Caco-2 (cell line): ENCODE data around the gene TRIM39. TPM values are rescaled to one million over a fixed set of nuclear protein-coding genes. Genes with fewer than 3 reads are reported as not detected.

Experiments used
- BruUV-seq: library from RNA; stranded (reverse); fragments of 400-500 nt; replicated peaks from 2 replicates; lab custom pipeline; 2021; lab: Mats Ljungman, UMichigan
- CTCF ChIA-PET: fragments of 300-600 bp; sonication (Branson Sonifier 250); formaldehyde crosslinking; loops from one replicate; lab custom pipeline; 2022; ENCODE audit warnings: antibody characterized with exemption; lab: Charles Lee
- POLR2A ChIA-PET: fragments of 300-600 bp; sonication (Branson Sonifier 250); formaldehyde crosslinking; loops from one replicate; lab custom pipeline; 2022; ENCODE audit warnings: antibody characterized with exemption; lab: Charles Lee
- DNase-seq, 2 experiments: peaks; one replicate each; pipeline versions ENCODE4 v3.0.0 to v3.0.0-alpha.2; 2020 to 2022
- H3K27me3 ChIP-seq: replicated peaks from 2 replicates; pipeline ENCODE4 v1.6.0; 2011; ENCODE audit warnings: low read length; ENCODE audit not compliant: control insufficient read depth, insufficient read depth
- H3K36me3 ChIP-seq: 2 replicates; pipeline ENCODE4 v1.5.1; 2011; ENCODE audit warnings: low read length; ENCODE audit not compliant: control insufficient read depth, insufficient read depth
- H3K4me1 ChIP-seq: fragments of 250-450 bp; sonication (Bioruptor Pico); 2 replicates; pipeline ENCODE4 v1.5.1; 2020; ENCODE audit warnings: mild to moderate bottlenecking
- H3K4me3 ChIP-seq: 2 replicates; pipeline ENCODE4 v1.5.1; 2011; ENCODE audit warnings: low read depth, mild to moderate bottlenecking, control low read depth, low read length
- H3K9me3 ChIP-seq: fragments of 250-450 bp; sonication (Bioruptor Pico); 2 replicates; pipeline ENCODE4 v1.5.1; 2020; ENCODE audit warnings: mild to moderate bottlenecking, moderate library complexity
- H3K27ac Mint-ChIP-seq: one replicate; pipeline ENCODE4 v1.8.0; 2022; ENCODE audit warnings: mixed read lengths; ENCODE audit not compliant: unreplicated experiment
- H3K27me3 Mint-ChIP-seq: one replicate; pipeline ENCODE4 v1.8.0; 2022; ENCODE audit warnings: mixed read lengths; ENCODE audit not compliant: insufficient read depth, unreplicated experiment
- H3K36me3 Mint-ChIP-seq: one replicate; pipeline ENCODE4 v1.8.0; 2022; ENCODE audit warnings: mild to moderate bottlenecking, mixed read lengths; ENCODE audit not compliant: insufficient read depth, unreplicated experiment
- H3K4me1 Mint-ChIP-seq: one replicate; pipeline ENCODE4 v1.8.0; 2022; ENCODE audit warnings: low read depth, mixed read lengths; ENCODE audit not compliant: unreplicated experiment
- H3K4me3 Mint-ChIP-seq: one replicate; pipeline ENCODE4 v1.8.0; 2022; ENCODE audit warnings: mild to moderate bottlenecking, moderate library complexity, mixed read lengths; ENCODE audit not compliant: unreplicated experiment
- H3K9me3 Mint-ChIP-seq: one replicate; pipeline ENCODE4 v1.8.0; 2022; ENCODE audit warnings: mixed read lengths; ENCODE audit not compliant: unreplicated experiment
- intact Hi-C: fragments of 100-400 bp; cut with micrococcal nuclease; formaldehyde crosslinking; loops from one replicate; pipeline ENCODE4 v1.10.0; 2022; ENCODE audit not compliant: unreplicated experiment
- total RNA-seq: library from RNA; stranded (reverse); gene quantifications from 2 replicates; pipeline ENCODE4 v1.2.3, GENCODE V29; 2022
- TF ChIP-seq, protein P1 (sequence below), 2 experiments: fragments of 200-600 bp in 1 of 2; IDR thresholded peaks; 1 replicate in 1 of 2; 2 replicates in 1 of 2; pipeline versions ENCODE4 v1.5.1 to v1.8.0; 2011 to 2022; ENCODE audit warnings: antibody characterized with exemption in 1 of 2, control low read depth in 1 of 2, inconsistent platforms in 1 of 2, low read depth in 1 of 2, low read length in 1 of 2, mild to moderate bottlenecking in 1 of 2, moderate library complexity in 1 of 2; ENCODE audit not compliant: insufficient read depth in 1 of 2, severe bottlenecking in 1 of 2, unreplicated experiment in 1 of 2

The TRIM39 gene
- total RNA-seq, 1 experiment from 2014 or later: 14.5 TPM

DNA sequence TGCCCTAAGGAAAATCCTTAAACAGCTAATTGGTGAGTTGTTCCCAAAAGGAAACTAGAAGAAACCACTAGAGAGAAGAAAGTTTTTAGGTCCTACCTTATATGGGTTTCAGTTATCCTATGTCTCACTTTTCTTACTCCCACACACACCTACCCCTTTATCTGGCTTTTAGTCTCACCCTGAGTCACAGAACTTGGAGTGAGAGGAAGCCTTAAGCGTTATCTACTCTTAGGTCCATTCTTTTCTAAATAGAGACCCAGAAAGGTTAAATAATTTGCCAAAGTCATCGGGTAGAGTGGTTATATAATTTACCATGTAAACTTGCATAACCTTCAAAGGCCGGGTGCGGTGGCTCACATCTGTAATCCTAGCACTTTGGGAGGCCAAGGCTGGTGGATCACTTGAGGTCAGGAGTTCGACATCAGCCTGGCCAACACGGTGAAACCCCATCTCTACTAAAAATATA lies 13.9 kb downstream of the TRIM39 start:
- Histone ChIP-seq H3K4me1 (no peaks in the 10 kb centered on the region), H3K36me3 (no peaks in the 10 kb centered on the region), H3K9me3 (no peaks in the 10 kb centered on the region), H3K27me3 (no peaks in the 10 kb centered on the region), H3K4me3 (no peak overlapping the region)
- TF ChIP-seq, protein P1, sequence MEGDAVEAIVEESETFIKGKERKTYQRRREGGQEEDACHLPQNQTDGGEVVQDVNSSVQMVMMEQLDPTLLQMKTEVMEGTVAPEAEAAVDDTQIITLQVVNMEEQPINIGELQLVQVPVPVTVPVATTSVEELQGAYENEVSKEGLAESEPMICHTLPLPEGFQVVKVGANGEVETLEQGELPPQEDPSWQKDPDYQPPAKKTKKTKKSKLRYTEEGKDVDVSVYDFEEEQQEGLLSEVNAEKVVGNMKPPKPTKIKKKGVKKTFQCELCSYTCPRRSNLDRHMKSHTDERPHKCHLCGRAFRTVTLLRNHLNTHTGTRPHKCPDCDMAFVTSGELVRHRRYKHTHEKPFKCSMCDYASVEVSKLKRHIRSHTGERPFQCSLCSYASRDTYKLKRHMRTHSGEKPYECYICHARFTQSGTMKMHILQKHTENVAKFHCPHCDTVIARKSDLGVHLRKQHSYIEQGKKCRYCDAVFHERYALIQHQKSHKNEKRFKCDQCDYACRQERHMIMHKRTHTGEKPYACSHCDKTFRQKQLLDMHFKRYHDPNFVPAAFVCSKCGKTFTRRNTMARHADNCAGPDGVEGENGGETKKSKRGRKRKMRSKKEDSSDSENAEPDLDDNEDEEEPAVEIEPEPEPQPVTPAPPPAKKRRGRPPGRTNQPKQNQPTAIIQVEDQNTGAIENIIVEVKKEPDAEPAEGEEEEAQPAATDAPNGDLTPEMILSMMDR (IDR thresholded peaks at IDR 0.05; ENCODE audit: insufficient read depth in 1 of 2, low read depth in 1 of 2, low read length in 1 of 2, severe bottlenecking in 1 of 2, unreplicated experiment in 1 of 2): no peak
- Mint-ChIP-seq H3K9me3 (no peaks in the 10 kb centered on the region), H3K36me3 (peaks cover 12% of the 10 kb centered on the region), H3K4me1 (peaks cover 1% of the 10 kb centered on the region), H3K27me3 (no peaks in the 10 kb centered on the region), H3K4me3 (no peak overlapping the region), H3K27ac (no peak overlapping the region)
- no TSS peak for BruUV-seq
- POLR2A ChIA-PET: no interaction called here
- CTCF ChIA-PET: no interaction called here
- intact Hi-C loops: no loop called here
- no peak for DNase-seq

DNA sequence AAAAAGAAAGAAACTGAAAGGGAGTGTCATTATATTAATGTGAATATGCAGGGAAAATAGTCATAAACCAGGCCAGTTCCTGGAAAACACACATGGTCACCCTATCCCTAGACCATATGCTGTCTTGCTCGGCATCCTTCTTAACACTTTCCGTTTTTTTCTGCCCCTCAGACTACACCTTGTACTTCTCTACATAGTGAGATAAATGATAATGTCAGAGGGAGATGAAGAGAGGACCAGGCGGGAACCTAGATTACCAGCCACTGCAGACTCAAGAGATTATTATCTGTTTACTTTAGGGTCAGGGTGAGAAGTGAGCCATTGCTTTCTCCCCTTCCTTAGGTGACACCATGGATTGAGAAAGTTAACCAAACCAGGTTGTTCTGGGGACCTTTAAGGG lies 14.5 kb downstream of the TRIM39 start:
- H3K27me3 Mint-ChIP-seq: no peaks in the 10 kb centered on the region
- ChIA-PET POLR2A (no interaction called here), CTCF (no interaction called here)
- Histone ChIP-seq H3K27me3 (no peaks in the 10 kb centered on the region), H3K9me3 (no peaks in the 10 kb centered on the region), H3K36me3 (no peaks in the 10 kb centered on the region), H3K4me3 (no peak overlapping the region), H3K4me1 (no peaks in the 10 kb centered on the region)
- TF ChIP-seq, protein P1 (IDR thresholded peaks at IDR 0.05; ENCODE audit: insufficient read depth in 1 of 2, low read depth in 1 of 2, low read length in 1 of 2, severe bottlenecking in 1 of 2, unreplicated experiment in 1 of 2): no peak
- peaks cover 10% of the 10 kb centered on the region for H3K36me3 Mint-ChIP-seq
- H3K4me3 Mint-ChIP-seq: no peak overlapping the region
- H3K9me3 Mint-ChIP-seq: no peaks in the 10 kb centered on the region
- no TSS peak for BruUV-seq
- intact Hi-C loops: no loop called here
- peaks cover 6% of the 10 kb centered on the region for H3K4me1 Mint-ChIP-seq
- no peak overlapping the region for H3K27ac Mint-ChIP-seq
- no peak for DNase-seq

DNA sequence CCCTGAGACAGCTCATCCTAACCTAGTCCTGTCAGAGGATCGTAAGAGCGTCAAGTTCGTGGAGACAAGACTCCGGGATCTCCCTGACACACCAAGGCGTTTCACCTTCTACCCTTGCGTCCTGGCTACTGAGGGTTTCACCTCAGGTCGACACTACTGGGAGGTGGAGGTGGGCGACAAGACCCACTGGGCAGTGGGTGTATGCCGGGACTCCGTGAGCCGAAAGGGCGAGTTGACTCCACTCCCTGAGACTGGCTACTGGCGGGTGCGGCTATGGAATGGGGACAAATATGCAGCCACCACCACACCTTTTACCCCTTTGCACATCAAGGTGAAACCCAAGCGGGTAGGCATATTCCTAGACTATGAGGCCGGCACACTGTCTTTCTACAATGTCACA lies 15.0 kb downstream of the TRIM39 start:
- Histone ChIP-seq H3K9me3 (no peaks in the 10 kb centered on the region), H3K4me3 (no peak overlapping the region), H3K27me3 (no peaks in the 10 kb centered on the region), H3K36me3 (peaks cover 1% of the 10 kb centered on the region), H3K4me1 (no peaks in the 10 kb centered on the region)
- no peaks in the 10 kb centered on the region for H3K9me3 Mint-ChIP-seq
- no peak overlapping the region for H3K27ac Mint-ChIP-seq
- ChIA-PET POLR2A (no interaction called here), CTCF (no interaction called here)
- intact Hi-C loops: no loop called here
- TF ChIP-seq, protein P1 (IDR thresholded peaks at IDR 0.05; ENCODE audit: insufficient read depth in 1 of 2, low read depth in 1 of 2, low read length in 1 of 2, severe bottlenecking in 1 of 2, unreplicated experiment in 1 of 2): no peak
- H3K4me1 Mint-ChIP-seq: peaks cover 6% of the 10 kb centered on the region
- H3K36me3 Mint-ChIP-seq: peaks cover 5% of the 10 kb centered on the region
- no peak overlapping the region for H3K4me3 Mint-ChIP-seq
- H3K27me3 Mint-ChIP-seq: no peaks in the 10 kb centered on the region
- BruUV-seq: no TSS peak
- no peak for DNase-seq
